K562 (cell line): ENCODE measurements around the gene ZNF516. TPM values are rescaled to one million over a fixed set of nuclear protein-coding genes. Genes with fewer than 3 reads are reported as not detected.

Experiments used
- DNMT1 ChIP-seq: fragments of 450-650 bp; IDR thresholded peaks from 2 replicates; pipeline ENCODE4 v1.6.1; 2016; ENCODE audit warnings: antibody characterized with exemption, mild to moderate bottlenecking
- POLR2AphosphoS2 ChIP-seq: IDR thresholded peaks from 2 replicates; pipeline ENCODE4 v1.6.1; 2012; ENCODE audit warnings: low read length, improper control_type of control experiment
- RREB1 ChIP-seq: fragments of 250-450 bp; sonication (Bioruptor Pico); IDR thresholded peaks from 2 replicates; pipeline ENCODE4 v1.4.0; 2020
- ZBTB7A ChIP-seq: IDR thresholded peaks from 2 replicates; pipeline ENCODE4 v1.6.1; 2011; ENCODE audit warnings: low read depth, mild to moderate bottlenecking, low read length, moderate library complexity, borderline replicate concordance; ENCODE audit not compliant: control insufficient read depth
- polyA plus RNA-seq, 8 experiments: library from polyadenylated mRNA; depleted of rRNA in 4 of 8; stranded (reverse) in 5 of 8; unstranded in 3 of 8; fragments of >200 nt; fragmentation: Nextera tagmentation in 2 of 8; fragmentation: Illumina TruSeq in 1 of 8; extraction: Ambion mirVana in 2 of 8; extraction: Trizol in 1 of 8; gene quantifications; 2 replicates each; pipeline versions ENCODE4 v1.2.1 to v1.2.3, GENCODE V29; 2011 to 2014; ENCODE audit warnings: inconsistent platforms in 1 of 8, missing spikeins in 1 of 8
- total RNA-seq, 7 experiments: library from RNA; depleted of rRNA in 6 of 7; stranded (reverse); fragments of >200 nt in 6 of 7; fragmentation: Illumina TruSeq in 2 of 7; extraction: Trizol in 2 of 7; gene quantifications; 2 replicates each; pipeline versions ENCODE4 v1.2.1 to v1.2.3, GENCODE V29; 2011 to 2021; ENCODE audit warnings: low replicate concordance in 1 of 7
- TF ChIP-seq, protein P1 (sequence below): fragments of 450-650 bp; IDR thresholded peaks from 2 replicates; pipeline ENCODE4 v1.6.1; 2016; ENCODE audit warnings: low read depth, mild to moderate bottlenecking, moderate library complexity

The ZNF516 gene
- total and polyA plus RNA-seq, 9 of the 15 experiments (the other 6 are each of a cell fraction or from before 2014, with no cell fraction given): 0.04 to 0.20 (median 0.08) TPM; not detected in 3

DNA sequence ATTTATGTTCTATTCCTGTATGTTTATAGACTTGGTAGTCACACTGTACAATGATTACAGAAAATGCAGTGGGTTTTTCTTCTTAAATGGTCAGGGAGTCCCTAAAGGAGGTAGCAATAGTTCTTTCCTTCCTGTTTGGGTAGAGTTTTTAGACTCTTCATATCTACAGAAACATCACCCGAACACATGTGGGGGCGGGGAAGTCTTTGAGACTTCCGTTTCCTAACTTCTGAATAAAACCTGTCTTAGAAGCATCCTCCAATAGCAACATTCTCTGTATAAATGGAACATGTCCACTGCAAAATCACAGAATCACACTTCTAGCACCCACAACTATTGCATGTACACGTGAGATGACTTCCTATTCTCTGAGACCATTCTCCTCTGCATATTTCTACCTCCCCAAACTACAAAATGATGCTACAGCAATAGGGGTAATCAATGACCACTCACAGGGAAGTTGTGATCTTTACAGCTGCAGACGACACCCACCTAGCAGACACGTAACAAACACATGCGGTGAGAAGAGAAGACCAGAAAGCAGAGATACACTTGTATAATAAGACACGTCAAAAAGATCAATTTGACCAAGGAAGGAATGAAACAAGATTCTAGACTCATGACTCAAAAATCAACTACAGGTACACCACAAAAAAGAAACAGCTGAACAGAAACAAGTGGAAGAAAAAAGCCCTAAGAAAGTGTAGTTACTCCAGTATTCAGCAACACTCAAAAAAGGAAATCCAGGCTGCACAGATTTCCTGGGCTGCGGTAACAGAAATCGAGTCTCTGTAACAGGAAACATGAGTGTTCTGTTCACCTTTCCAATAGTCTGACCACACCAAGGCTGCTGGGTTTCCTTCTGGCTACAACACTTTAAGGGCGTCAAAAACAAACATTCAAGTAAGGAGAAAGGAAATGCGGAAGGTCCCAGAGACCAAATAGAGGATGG is 120.4 kb downstream of the ZNF516 start (continued):
- TF ChIP-seq RREB1 (CRISPR knock-in tag) (no peak), ZBTB7A (no peak), DNMT1 (no peak), POLR2AphosphoS2 (no peak)
- TF ChIP-seq, protein P1, sequence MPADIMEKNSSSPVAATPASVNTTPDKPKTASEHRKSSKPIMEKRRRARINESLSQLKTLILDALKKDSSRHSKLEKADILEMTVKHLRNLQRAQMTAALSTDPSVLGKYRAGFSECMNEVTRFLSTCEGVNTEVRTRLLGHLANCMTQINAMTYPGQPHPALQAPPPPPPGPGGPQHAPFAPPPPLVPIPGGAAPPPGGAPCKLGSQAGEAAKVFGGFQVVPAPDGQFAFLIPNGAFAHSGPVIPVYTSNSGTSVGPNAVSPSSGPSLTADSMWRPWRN: no peak
